BJ (cell line): ENCODE measurements around the gene SHCBP1L. TPM values are rescaled to one million over a fixed set of nuclear protein-coding genes. Genes with fewer than 3 reads are reported as not detected.

Experiments used
- CTCF ChIA-PET: fragments of 350-600 bp; formaldehyde crosslinking; extraction: SDS; loops from one replicate; lab custom pipeline; 2021; ENCODE audit warnings: antibody characterized with exemption, inconsistent platforms; lab: Yijun Ruan, JAX
- POLR2A ChIA-PET: fragments of 300-600 bp; sonication (Branson Sonifier 250); formaldehyde crosslinking; extraction: SDS; loops from one replicate; lab custom pipeline; 2021; ENCODE audit warnings: antibody characterized with exemption; lab: Charles Lee
- DNase-seq: peaks from one replicate; pipeline ENCODE4 v3.0.0-alpha.2; 2011; ENCODE audit warnings: low read depth
- H3K27me3 ChIP-seq: 2 replicates; pipeline ENCODE4 v1.6.0; 2011; ENCODE audit warnings: low read length; ENCODE audit not compliant: control insufficient read depth, insufficient read depth
- H3K36me3 ChIP-seq: 2 replicates; pipeline ENCODE4 v1.5.1; 2011; ENCODE audit warnings: low read length; ENCODE audit not compliant: control insufficient read depth, insufficient read depth
- H3K4me3 ChIP-seq: 2 replicates; pipeline ENCODE4 v1.5.1; 2011; ENCODE audit warnings: low read depth, mild to moderate bottlenecking, control low read depth, low read length
- CTCF ChIP-seq: IDR thresholded peaks from 2 replicates; pipeline ENCODE4 v1.5.1; 2011; ENCODE audit warnings: low read depth, mild to moderate bottlenecking, control low read depth, inconsistent platforms, low read length, moderate library complexity; ENCODE audit not compliant: insufficient read depth
- polyA plus RNA-seq: library from polyadenylated mRNA; depleted of rRNA; stranded (reverse); fragments of >200 nt; gene quantifications from 2 replicates; pipeline ENCODE4 v1.2.3, GENCODE V29; 2011

The SHCBP1L gene
- polyA plus RNA-seq, 1 experiment: not detected

GRCh38 chr1:182930985-182931384 lies 22.0 kb downstream of the SHCBP1L start:
- TF ChIP-seq CTCF: no peak
- Histone ChIP-seq H3K27me3 (peaks cover 1% of the 10 kb centered on the region; the same call in 1 of the 2 replicates), H3K36me3 (no peaks in the 10 kb centered on the region), H3K4me3 (no peak overlapping the region)
- CTCF ChIA-PET: no interaction called here
- no peak for DNase-seq
- POLR2A ChIA-PET: no interaction called here

- ChIA-PET CTCF (no interaction called here), POLR2A (no interaction called here)
- no peak for TF ChIP-seq CTCF
- no peaks in the 10 kb centered on the region for H3K36me3 ChIP-seq
- no peak for DNase-seq
- H3K4me3 ChIP-seq: no peak overlapping the region
- peaks cover 1% of the 10 kb centered on the region; the same call in 1 of the 2 replicates for H3K27me3 ChIP-seq
Observed at GRCh38 chr1:182927693-182928433, 25.1 kb downstream of the SHCBP1L start.

- Histone ChIP-seq H3K36me3 (no peaks in the 10 kb centered on the region), H3K4me3 (no peak overlapping the region), H3K27me3 (peaks cover 1% of the 10 kb centered on the region)
- ChIA-PET CTCF (no interaction called here), POLR2A (no interaction called here)
- no peak for TF ChIP-seq CTCF
- DNase-seq: no peak
Observed at GRCh38 chr1:182925661-182926060, 27.3 kb downstream of the SHCBP1L start.

GRCh38 chr1:182917378-182917777 lies 35.6 kb downstream of the SHCBP1L start:
- Histone ChIP-seq H3K36me3 (no peaks in the 10 kb centered on the region), H3K4me3 (no peak overlapping the region), H3K27me3 (peaks cover 4% of the 10 kb centered on the region; the same call in 1 of the 2 replicates)
- CTCF ChIA-PET: no interaction called here
- POLR2A ChIA-PET: no interaction called here
- no peak for TF ChIP-seq CTCF
- DNase-seq: no peak

- ChIA-PET CTCF (no interaction called here), POLR2A (no interaction called here)
- TF ChIP-seq CTCF: no peak
- H3K36me3 ChIP-seq: no peaks in the 10 kb centered on the region
- no peaks in the 10 kb centered on the region; the same call in none of the 2 replicates for H3K27me3 ChIP-seq
- no peak overlapping the region for H3K4me3 ChIP-seq
- DNase-seq: no peak
Observed at GRCh38 chr1:182913401-182913800, 39.6 kb downstream of the SHCBP1L start.
